ENCODE measurements around the gene PPP1R15A.

DNA sequence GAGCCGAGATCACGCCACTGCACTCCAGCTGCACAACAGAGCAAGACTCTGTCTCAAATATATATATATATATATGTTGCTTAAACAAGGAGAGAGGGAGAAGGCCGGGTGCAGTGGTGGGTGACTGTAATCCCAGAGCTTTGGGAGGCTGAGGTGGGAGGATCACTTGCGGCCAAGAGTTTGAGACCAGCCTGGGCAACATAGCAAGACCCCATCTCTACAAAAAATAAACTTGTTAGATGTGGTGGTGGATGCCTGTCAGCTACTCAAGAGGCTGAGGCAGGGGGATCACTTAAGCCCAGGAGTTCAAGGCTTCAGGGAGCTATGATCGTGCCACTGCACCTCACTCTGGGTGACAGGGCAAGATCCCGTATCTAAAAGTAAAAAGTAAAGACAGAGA is 30.6 kb upstream of the PPP1R15A start:
- TF ChIP-seq REST (IDR thresholded peaks at IDR 0.05; ENCODE audit: unreplicated experiment) (no peak), CTCF (conservative IDR thresholded peaks at IDR 0.05; ENCODE audit: low read depth in 2 of 2) (no peak), EZH2 (IDR thresholded peaks at IDR 0.05; ENCODE audit: low read depth, unreplicated experiment) (no peak), POLR2AphosphoS5 (IDR thresholded peaks at IDR 0.05; ENCODE audit: low read depth) (no peak), ETS1 (IDR thresholded peaks at IDR 0.05) (no peak), ZNF331 (CRISPR knock-in tag; IDR thresholded peaks at IDR 0.05; ENCODE audit: low read depth) (no peak), JUNB (IDR thresholded peaks at IDR 0.05; ENCODE audit: unreplicated experiment) (no peak), NANOG (IDR thresholded peaks at IDR 0.05; ENCODE audit: borderline replicate concordance) (no peak)
